H9 (cell line): ENCODE measurements around the gene ECD. TPM values are rescaled to one million over a fixed set of nuclear protein-coding genes. Genes with fewer than 3 reads are reported as not detected.

Experiments used
- DNase-seq: peaks from one replicate; pipeline ENCODE4 v3.0.0-alpha.2; 2017
- H2AFZ ChIP-seq: one replicate; pipeline ENCODE4 v1.6.1; 2013; ENCODE audit warnings: mild to moderate bottlenecking, low read length, control low read depth, moderate library complexity
- H2AK5ac ChIP-seq: 2 replicates; pipeline ENCODE4 v1.6.1; 2013; ENCODE audit warnings: low read length, control low read depth, mixed read lengths; ENCODE audit not compliant: insufficient read length
- H2BK120ac ChIP-seq: one replicate; pipeline ENCODE4 v1.6.1; 2013; ENCODE audit warnings: low read depth, mild to moderate bottlenecking, low read length, control low read depth, inconsistent platforms; ENCODE audit not compliant: poor library complexity, severe bottlenecking
- H2BK12ac ChIP-seq: 2 replicates; pipeline ENCODE4 v1.6.1; 2013; ENCODE audit warnings: low read length, control low read depth, mixed read lengths, low read depth; ENCODE audit not compliant: insufficient read length
- H2BK15ac ChIP-seq: 2 replicates; pipeline ENCODE4 v1.6.1; 2013; ENCODE audit warnings: low read depth, low read length, control low read depth
- H2BK20ac ChIP-seq: one replicate; pipeline ENCODE4 v1.6.1; 2013; ENCODE audit warnings: low read depth, mild to moderate bottlenecking, low read length, control low read depth, inconsistent platforms; ENCODE audit not compliant: poor library complexity, severe bottlenecking
- H2BK5ac ChIP-seq: 2 replicates; pipeline ENCODE4 v1.6.1; 2013; ENCODE audit warnings: low read length, control low read depth, mixed read lengths; ENCODE audit not compliant: insufficient read length
- H3K14ac ChIP-seq: 2 replicates; pipeline ENCODE4 v1.6.1; 2013; ENCODE audit warnings: low read length, control low read depth; ENCODE audit not compliant: insufficient read depth
- H3K18ac ChIP-seq: 2 replicates; pipeline ENCODE4 v1.6.1; 2013; ENCODE audit warnings: low read depth, mild to moderate bottlenecking, mixed read lengths, low read length, control low read depth; ENCODE audit not compliant: insufficient read length
- H3K23ac ChIP-seq: 2 replicates; pipeline ENCODE4 v1.6.1; 2013; ENCODE audit warnings: low read length, control low read depth, mixed read lengths, low read depth; ENCODE audit not compliant: insufficient read length
- H3K23me2 ChIP-seq: 2 replicates; pipeline ENCODE4 v1.6.1; 2013; ENCODE audit warnings: low read depth, mild to moderate bottlenecking, mixed read lengths, low read length, control low read depth; ENCODE audit not compliant: insufficient read length, poor library complexity, severe bottlenecking
- H3K27ac ChIP-seq: 2 replicates; pipeline ENCODE4 v1.5.1; 2013; ENCODE audit warnings: low read length, control low read depth, mixed read lengths, low read depth; ENCODE audit not compliant: insufficient read length
- H3K27me3 ChIP-seq: 2 replicates; pipeline ENCODE4 v1.6.1; 2013; ENCODE audit warnings: low read length, control low read depth, inconsistent platforms; ENCODE audit not compliant: insufficient read depth
- H3K4ac ChIP-seq: 2 replicates; pipeline ENCODE4 v1.6.1; 2013; ENCODE audit warnings: low read depth, mild to moderate bottlenecking, control low read depth, inconsistent platforms, low read length, moderate library complexity
- H3K4me1 ChIP-seq: 2 replicates; pipeline ENCODE4 v1.6.1; 2013; ENCODE audit warnings: low read length, control low read depth, inconsistent platforms; ENCODE audit not compliant: insufficient read depth
- H3K4me2 ChIP-seq: 2 replicates; pipeline ENCODE4 v1.6.1; 2013; ENCODE audit warnings: low read length, control low read depth, mixed read lengths; ENCODE audit not compliant: insufficient read length, insufficient read depth
- H3K56ac ChIP-seq: 2 replicates; pipeline ENCODE4 v1.6.1; 2013; ENCODE audit warnings: low read depth, mild to moderate bottlenecking, mixed read lengths, low read length, control low read depth; ENCODE audit not compliant: insufficient read length
- H3K79me1 ChIP-seq: 2 replicates; pipeline ENCODE4 v1.6.1; 2013; ENCODE audit warnings: low read depth, mild to moderate bottlenecking, moderate library complexity, low read length, control low read depth, inconsistent platforms; ENCODE audit not compliant: insufficient read depth, poor library complexity, severe bottlenecking
- H3K79me2 ChIP-seq: 2 replicates; pipeline ENCODE4 v1.6.1; 2013; ENCODE audit warnings: low read length, control low read depth, inconsistent platforms; ENCODE audit not compliant: insufficient read depth
- H3K9ac ChIP-seq: 2 replicates; pipeline ENCODE4 v1.6.1; 2013; ENCODE audit warnings: low read length, control low read depth, mixed read lengths; ENCODE audit not compliant: insufficient read length; ENCODE audit errors: extremely low read depth
- H3K9me3 ChIP-seq: one replicate; pipeline ENCODE4 v1.6.1; 2013; ENCODE audit warnings: low read depth, low read length, inconsistent platforms; ENCODE audit not compliant: control insufficient read depth
- H3T11ph ChIP-seq: one replicate; pipeline ENCODE4 v1.6.1; 2013; ENCODE audit warnings: mild to moderate bottlenecking, low read length, control low read depth, inconsistent platforms
- H4K20me1 ChIP-seq: one replicate; pipeline ENCODE4 v1.6.1; 2013; ENCODE audit not compliant: control insufficient read depth, insufficient read length, insufficient read depth
- H4K5ac ChIP-seq: 2 replicates; pipeline ENCODE4 v1.6.1; 2013; ENCODE audit warnings: low read depth, mild to moderate bottlenecking, mixed read lengths, low read length, control low read depth; ENCODE audit not compliant: insufficient read length
- H4K8ac ChIP-seq: replicated peaks from 2 replicates; pipeline ENCODE4 v1.6.1; 2013; ENCODE audit warnings: low read length, control low read depth, mixed read lengths, low read depth; ENCODE audit not compliant: insufficient read length
- H4K91ac ChIP-seq: 2 replicates; pipeline ENCODE4 v1.6.1; 2013; ENCODE audit warnings: low read depth, mild to moderate bottlenecking, moderate library complexity, mixed read lengths, low read length, control low read depth; ENCODE audit not compliant: insufficient read length
- H3K27ac Mint-ChIP-seq, 3 experiments: 2 replicates in 2 of 3; 3 replicates in 1 of 3; pipeline ENCODE4 v1.8.0; 2020 to 2021; ENCODE audit warnings: mixed read lengths in 3 of 3, mild to moderate bottlenecking in 1 of 3, moderate library complexity in 1 of 3
- H3K27me3 Mint-ChIP-seq: 2 replicates; pipeline ENCODE4 v1.8.0; 2021; ENCODE audit warnings: low read depth, mild to moderate bottlenecking, moderate library complexity, mixed read lengths
- H3K36me3 Mint-ChIP-seq, 3 experiments: 2 replicates in 2 of 3; 3 replicates in 1 of 3; pipeline ENCODE4 v1.8.0; 2020 to 2021; ENCODE audit warnings: low read depth in 3 of 3, mixed read lengths in 3 of 3; ENCODE audit not compliant: insufficient read depth in 1 of 3
- H3K4me1 Mint-ChIP-seq, 2 experiments: 2 replicates each; pipeline ENCODE4 v1.8.0; 2020; ENCODE audit warnings: mixed read lengths in 2 of 2
- H3K4me3 Mint-ChIP-seq, 2 experiments: 2 replicates in 1 of 2; 3 replicates in 1 of 2; pipeline ENCODE4 v1.8.0; 2020 to 2021; ENCODE audit warnings: mild to moderate bottlenecking in 2 of 2, mixed read lengths in 2 of 2, moderate library complexity in 1 of 2
- H3K9me3 Mint-ChIP-seq, 2 experiments: 2 replicates in 1 of 2; 3 replicates in 1 of 2; pipeline ENCODE4 v1.8.0; 2020; ENCODE audit warnings: mild to moderate bottlenecking in 2 of 2, mixed read lengths in 2 of 2, moderate library complexity in 1 of 2
- CTCF ChIP-seq: fragments of 200-600 bp; sonication (generic); conservative IDR thresholded peaks from 3 replicates; pipeline ENCODE4 v1.8.0; 2021; ENCODE audit warnings: antibody characterized with exemption, mild to moderate bottlenecking
- total RNA-seq: library from RNA; stranded (reverse); gene quantifications from 2 replicates; pipeline ENCODE4 v1.2.1, GENCODE V29; 2021

Gene ECD
- total RNA-seq, 1 experiment from 2014 or later = 41.6 TPM

DNA sequence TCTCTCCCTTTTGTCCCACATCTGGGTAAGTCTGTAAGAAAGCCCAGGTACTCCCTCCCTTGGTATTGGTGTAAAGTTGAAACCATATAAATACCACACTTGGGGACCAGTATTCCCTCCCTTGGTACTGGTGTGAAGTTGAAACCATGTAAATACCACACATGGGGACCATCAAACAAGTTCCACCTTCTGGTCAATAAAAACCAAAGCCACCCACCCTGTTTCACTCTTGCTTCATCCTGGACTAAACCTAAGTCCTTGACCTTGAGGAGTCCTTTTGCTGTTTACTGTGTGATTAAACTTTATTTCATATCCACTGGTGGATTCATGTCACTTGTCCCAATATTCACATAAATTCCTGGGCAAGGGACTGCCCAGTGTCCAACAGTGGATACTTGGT, 79.5 kb downstream of the ECD start:
- H2AK5ac ChIP-seq = no peak overlapping the region
- H3K27ac Mint-ChIP-seq = no peak overlapping the region
- TF ChIP-seq CTCF = no peak
- H3K4me1 Mint-ChIP-seq = no peaks in the 10 kb centered on the region
- no peak overlapping the region for H2AFZ ChIP-seq
- no peaks in the 10 kb centered on the region; the same call in 1 of the 2 replicates for H3K79me2 ChIP-seq
- no peaks in the 10 kb centered on the region for H3K27me3 Mint-ChIP-seq
- H3T11ph ChIP-seq = no peak overlapping the region
- H2BK5ac ChIP-seq = no peak overlapping the region
- H3K9me3 ChIP-seq = no peaks in the 10 kb centered on the region
- H3K4ac ChIP-seq = no peak overlapping the region
- H2BK15ac ChIP-seq = no peak overlapping the region
- H2BK20ac ChIP-seq = no peak overlapping the region
- H3K9ac ChIP-seq = no peak overlapping the region
- H4K8ac ChIP-seq = no peak overlapping the region
- H3K18ac ChIP-seq = no peak overlapping the region
- H2BK120ac ChIP-seq = no peak overlapping the region
- no peaks in the 10 kb centered on the region for H4K20me1 ChIP-seq
- no peaks in the 10 kb centered on the region for H3K27me3 ChIP-seq
- no peak overlapping the region for H3K4me2 ChIP-seq
- H3K9me3 Mint-ChIP-seq = no peaks in the 10 kb centered on the region
- no peaks in the 10 kb centered on the region for H3K4me1 ChIP-seq
- H4K5ac ChIP-seq = no peak overlapping the region
- no peaks in the 10 kb centered on the region for H3K79me1 ChIP-seq
- H3K23me2 ChIP-seq = no peaks in the 10 kb centered on the region
- H4K91ac ChIP-seq = no peak overlapping the region
- no peaks in the 10 kb centered on the region for H3K36me3 Mint-ChIP-seq
- H3K27ac ChIP-seq = no peak overlapping the region
- H2BK12ac ChIP-seq = no peak overlapping the region
- no peak for DNase-seq
- H3K56ac ChIP-seq = no peak overlapping the region
- no peak overlapping the region for H3K4me3 Mint-ChIP-seq
- H3K14ac ChIP-seq = no peak overlapping the region
- H3K23ac ChIP-seq = no peak overlapping the region
